Superior temporal gyrus (tissue), 1 donor: Measurements from ENCODE around the gene PTPRN2.
A peak's percentile ranks its signal among the peaks of the same experiment; 100 is the strongest.
"Not testable (repeated sequence)": the region's sequence is repeated elsewhere in the genome, so short reads cannot be mapped to it uniquely, and the experiment has no call there.

Experiments used
- DNase-seq: peaks from one replicate; pipeline ENCODE4 v3.0.0-alpha.2; 2016; ENCODE audit errors: extremely low spot score

Gene PTPRN2

DNA sequence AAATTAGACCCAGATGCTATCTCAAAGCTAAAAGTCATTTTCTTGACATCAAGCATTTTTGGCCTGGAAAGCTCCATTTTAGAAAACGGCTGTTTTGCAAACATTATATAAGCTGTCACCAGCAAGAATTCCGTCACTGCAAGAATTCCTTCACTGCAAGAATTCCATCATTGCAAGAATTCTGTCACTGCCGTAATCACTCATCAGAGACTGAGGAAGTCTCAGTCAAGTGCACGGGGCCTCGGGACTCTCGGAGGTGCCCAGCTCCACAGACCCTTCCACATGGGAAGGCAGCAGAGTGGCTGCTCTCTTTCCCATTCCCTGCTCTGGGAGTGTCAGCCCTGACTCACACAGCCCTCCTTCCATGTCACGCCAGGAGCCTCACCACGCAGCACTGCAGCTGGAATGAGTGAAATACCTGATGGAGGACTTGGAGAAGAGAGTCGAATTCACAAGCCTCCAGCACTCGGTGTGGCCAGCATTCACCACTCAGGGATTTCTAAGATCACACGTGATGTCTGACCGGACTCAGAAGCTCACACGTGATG is 168.3 kb downstream of the PTPRN2 start:
- DNase-seq: no peak

DNA sequence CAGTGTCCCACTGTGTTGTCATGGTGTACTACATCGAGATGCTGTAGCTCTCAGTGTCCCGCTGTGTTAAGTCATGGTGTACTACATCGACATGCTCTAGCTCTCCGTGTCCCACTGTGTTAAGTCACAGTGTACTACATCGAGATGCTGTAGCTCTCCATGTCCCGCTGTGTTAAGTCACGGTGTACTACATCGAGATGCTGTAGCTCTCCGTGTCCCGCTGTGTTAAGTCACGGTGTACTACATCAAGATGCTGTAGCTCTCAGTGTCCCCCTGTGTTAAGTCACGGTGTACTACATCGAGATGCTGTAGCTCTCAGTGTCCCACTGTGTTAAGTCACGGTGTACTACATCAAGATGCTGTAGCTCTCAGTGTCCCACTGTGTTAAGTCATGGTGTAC is 169.2 kb downstream of the PTPRN2 start:
- DNase-seq: not testable (repeated sequence)

DNA sequence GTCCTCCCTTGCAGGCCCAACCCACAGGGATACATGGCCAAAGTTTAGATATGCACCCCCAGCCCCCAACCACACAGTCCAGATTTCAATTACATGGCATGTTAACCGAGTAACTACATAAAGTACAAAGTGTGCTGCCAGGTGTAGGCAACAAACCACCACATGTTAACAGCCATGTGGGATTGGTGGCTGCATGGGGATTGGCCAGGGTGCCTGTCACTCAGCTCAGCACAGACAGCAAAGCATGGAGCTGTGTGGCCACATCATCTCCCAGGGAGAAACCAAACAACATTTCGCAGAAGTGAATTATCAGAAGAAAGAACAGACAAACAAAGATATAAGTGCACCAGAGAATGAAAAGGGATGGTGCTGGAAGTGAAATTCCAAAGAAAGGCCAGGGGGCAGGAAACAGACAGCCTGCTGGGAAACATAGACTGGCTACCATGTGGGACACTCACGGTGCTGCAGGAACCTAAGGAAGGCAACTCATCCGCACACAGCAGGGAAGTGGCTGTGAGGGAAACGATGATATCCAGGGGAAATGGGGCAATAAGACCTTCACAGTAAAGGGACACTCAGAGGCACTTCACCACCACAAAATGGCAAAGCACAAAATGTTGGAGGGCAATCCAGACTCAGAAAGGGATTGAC is 171.2 kb downstream of the PTPRN2 start:
- no peak for DNase-seq

DNA sequence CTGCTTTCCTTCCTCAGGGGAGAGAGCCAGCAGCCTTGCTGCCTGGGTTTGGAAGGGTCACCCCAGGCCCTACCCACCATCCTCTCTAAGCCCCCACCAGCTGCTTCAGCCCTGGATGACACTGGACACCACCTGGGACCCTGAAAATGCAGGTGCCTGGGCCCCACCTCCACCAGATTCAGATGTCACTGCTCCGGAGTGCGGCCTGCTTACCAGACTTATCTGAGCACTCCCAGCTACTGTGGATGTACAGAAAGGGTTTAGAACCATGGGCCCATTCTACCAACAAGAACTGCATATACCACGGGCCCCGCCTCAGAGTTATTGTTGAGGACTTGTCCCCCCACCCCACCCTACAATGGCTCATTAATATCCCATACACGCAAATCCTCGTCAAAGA is 172.3 kb downstream of the PTPRN2 start:
- DNase-seq: no peak

DNA sequence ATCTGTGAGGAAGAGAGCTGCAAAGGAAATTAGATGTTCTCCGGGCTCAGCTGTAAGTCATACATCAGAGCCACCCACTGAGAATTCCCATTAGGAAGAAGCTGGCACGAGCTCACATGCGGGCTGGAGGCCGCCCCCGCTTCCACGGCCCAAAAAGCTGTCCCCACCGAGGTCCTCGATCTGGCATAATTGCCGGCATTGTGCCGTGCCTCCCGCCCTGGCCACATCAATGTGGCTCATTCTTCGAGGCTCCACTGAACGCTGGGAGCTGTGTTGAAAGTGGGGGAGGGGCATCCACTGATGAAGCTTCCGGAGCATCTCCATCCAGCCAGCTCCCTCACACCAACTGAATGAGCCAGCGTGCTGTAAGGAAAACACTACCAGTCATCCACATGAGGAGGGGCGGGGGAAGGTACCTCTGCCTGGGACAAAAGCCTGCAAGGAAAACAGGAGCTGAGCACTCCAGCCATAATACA is 173.1 kb downstream of the PTPRN2 start:
- DNase-seq: peak; percentile 96

DNA sequence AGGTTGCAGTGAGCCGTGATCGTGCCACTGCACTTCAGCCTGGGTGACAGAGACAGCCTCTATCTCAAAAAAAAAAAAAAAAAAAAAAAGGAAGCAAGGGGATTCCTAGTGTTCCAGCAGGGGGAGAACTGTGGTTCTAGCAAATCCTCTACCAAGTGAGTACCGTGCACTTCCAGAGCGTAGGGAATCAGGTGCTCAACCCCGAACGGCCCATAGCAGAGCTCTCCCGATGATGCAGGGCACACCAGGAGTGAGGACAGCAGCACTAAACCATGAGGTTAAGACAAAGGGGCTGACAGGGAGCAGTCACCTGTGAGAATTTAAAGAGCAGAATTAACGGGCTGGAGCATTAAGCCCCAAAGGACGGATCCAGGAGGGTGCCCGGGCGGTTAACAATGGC is 173.6 kb downstream of the PTPRN2 start:
- DNase-seq: no peak

DNA sequence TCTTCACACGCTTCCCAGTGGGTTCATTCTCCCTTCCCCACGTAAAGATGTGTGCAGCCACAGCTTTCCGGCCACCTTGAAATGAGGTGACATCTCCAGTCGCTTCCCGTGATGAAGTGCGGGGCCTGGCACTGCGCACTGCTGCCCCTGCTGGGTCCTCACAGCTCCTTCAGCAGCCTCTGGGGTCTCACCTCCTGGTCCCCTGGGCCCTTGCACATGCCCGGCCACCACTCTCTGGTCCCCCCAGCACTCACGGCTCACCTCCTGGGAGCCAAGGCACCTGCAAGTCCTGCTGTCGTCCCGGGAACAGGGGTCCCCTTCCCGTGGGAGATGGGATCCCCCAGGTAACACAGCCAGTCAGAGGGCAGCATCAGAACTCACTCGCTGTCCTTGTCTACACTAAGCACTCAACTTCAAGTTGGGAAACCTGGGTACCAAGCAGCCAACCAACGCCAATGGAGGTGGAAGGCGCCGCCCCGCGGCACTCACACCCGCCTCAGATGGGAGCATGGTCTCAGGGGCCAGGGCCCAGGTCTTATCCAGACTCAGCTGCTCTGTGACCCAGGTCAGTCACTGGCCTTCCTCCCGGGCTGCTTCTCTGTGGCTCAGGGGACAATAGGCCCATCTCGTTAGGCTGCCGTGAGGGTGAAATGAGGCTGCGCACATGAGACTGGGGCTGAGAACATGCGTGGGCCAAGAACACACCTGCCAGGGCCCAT is 176.2 kb downstream of the PTPRN2 start:
- DNase-seq: no peak

DNA sequence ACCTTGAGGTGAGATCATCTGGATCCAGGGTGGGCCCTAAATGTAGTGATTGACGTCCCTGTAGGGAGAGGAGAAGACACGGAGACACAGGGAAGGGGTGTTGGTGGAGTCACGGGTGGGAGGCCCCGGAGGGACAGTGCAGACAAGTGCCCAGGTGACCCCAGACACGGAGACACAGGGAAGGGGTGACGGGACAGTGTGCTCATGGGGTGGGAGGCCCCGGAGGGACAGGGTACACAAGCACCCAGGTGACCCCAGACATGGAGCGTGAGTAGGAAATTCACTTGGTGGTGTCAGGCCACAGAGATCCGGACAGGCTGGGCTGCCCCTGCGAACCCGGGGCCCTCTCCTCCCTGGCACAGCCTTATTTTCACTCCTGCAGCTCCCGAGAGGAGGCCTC is 176.9 kb downstream of the PTPRN2 start:
- no peak for DNase-seq

DNA sequence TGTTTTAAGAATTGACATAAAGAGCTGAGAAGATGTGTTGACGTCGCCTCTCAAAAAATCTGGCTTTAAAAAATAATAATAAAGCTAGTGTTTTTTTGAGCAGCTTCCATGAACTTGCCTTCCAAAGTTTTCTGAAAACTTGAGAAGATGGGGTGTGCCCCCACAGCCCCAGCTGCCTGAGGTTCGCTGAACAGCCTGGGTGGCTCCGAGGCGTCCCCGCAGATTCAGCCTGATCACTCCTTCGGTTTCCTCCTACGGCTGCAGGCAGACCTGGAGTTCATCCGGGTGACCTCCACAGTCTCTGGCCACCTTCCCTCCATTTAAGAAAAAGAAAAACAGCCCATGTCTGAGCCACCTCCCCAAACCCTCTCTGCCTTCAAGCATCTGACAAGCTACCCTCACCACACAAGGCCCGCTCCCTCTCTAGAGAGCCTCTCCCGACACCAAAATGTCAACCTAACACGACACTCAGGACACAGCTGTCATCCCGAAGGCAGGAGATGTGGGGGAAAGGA is 177.8 kb downstream of the PTPRN2 start:
- no peak for DNase-seq

DNA sequence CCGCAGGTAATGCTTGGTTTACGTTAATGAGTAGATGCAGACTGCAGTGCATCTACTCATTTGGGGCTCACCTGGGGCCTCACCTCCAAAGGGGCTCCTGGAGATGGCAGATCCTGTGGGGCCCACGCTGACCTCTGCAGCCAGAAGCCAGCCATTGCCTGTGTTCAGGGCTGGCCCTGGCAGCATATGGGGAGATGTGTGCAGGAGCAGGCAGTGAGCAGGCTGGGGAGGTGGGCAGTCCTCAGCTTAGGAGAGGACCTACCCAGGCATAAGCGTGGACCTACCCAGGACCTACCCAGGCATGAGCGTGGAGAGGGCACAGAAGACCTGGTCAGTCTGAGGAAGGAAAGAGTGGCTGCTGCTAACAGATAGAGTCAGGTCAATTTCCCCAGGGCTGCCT is 178.5 kb downstream of the PTPRN2 start:
- no peak for DNase-seq

DNA sequence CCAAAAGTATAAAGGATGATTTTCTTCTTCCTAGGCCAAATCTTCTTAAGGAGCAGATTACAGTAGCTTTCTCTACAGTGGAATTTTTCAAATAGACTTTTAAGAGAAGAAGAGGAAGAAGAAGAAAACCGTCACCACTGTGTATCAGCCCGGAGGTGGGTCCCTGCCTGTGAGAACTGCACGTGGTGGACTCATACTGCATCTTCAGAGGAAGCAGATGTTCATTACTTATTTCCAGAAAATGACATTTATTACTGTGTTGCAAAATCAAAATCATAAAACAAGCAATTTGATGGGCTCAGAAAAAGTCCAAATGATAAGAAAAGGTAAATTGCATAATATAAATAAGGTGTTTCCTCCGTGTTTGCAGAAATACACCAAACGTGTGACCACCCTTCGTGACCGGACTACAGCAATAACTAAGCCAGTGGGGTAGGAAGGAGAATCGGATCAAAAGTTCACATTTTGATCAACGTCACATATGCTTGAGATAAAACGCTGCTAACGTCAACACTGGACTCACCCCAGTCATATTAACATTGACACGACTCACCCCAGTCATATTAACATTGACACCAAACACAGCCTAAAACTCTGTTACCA is 179.2 kb downstream of the PTPRN2 start:
- DNase-seq: no peak

DNA sequence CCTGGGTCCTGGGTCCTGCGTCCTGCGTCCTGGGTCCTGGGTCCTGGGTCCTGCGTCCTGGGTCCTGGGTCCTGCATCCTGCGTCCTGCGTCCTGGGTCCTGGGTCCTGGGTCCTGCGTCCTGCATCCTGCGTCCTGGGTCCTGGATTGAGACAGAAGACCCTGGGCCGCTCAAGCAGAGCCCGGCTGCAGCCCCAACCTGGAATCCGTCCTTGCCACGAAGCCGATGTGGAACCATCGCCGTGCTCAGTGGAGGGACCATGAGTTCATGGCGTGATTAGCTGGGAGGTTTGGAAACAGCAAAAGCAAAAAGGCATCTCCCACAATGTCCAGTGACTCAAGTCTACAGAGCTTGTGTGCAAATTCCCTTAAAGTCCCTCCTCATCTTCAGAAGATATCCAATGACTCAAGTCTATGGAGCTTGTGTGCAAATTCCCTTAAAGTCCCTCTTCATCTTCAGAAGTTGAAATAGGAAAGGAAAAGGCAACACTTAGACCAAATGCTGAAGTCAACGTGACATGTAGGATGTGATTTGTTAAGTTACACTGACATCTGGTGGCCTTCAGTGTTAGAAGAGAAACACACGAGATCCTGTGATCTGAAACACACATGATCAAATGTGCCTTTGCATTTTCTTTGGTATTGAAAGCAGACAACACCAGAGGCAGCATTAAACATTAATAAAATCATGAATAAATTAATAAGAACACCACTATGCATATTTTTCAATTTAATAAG is 179.9 kb downstream of the PTPRN2 start:
- DNase-seq: peak; percentile 89

DNA sequence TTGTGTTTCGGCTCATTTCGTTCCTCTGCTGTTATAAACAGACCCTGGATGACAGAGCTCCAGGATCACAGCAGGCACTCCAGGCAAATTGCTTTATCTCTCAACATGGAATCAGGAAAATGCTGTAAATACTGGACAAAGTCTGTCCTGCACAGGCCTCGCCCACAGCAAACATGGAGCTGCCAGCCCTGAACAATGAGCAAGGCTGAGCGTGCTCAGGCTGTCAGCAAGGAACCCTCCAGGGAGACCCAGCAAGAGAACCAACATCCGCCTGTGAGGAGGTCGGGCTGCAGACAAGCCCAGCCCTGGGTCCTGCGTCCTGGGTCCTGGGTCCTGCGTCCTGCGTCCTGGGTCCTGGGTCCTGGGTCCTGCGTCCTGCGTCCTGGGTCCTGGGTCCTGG is 180.8 kb downstream of the PTPRN2 start:
- no peak for DNase-seq

DNA sequence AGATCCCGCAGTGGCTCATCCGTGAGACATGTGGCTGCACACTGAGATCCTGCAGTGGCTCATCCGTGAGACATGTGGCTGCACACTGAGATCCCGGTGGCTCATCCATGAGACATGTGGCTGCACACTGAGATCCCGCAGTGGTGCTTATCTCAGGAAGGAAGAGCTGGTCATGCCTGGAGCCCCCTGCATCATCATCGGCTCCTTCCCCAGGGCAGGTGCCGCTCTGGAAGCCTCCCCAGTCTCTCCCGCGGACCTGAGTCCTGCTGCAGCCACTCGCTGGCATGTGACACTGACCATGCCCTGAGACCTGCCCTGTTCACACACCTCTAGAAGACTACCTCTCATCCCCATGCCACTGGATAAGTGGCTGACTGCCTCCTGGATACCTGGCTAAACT is 181.3 kb downstream of the PTPRN2 start:
- DNase-seq: no peak

DNA sequence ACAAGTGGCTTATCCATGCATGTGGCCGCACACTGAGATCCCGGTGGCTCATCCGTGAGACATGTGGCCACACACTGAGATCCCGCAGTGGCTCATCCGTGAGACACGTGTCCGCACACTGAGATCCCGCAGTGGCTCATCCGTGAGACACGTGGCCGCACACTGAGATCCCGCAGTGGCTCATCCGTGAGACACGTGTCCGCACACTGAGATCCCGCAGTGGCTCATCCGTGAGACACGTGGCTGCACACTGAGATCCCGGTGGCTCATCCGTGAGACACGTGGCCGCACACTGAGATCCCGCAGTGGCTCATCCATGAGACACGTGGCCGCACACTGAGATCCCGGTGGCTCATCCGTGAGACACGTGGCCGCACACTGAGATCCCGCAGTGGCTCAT is 181.9 kb downstream of the PTPRN2 start:
- DNase-seq: not testable (repeated sequence)

DNA sequence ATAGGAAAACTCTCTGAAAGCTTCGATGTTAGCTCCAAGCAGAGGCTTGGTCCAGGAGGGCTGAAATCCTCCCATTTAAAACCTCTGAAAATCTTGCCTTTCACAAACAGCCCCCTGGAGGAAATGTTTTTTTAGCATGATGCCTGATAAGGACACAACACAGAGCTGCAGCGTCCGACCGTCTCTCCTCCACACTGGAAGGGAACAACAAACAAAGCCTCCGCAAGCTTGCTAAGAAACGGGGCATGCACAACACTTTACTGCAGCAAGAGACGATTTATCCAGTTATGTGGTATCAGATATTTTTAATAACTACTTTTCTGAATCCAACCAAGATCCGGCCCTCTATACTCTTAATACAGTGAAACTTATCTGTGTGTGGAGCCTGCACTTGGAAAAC is 182.3 kb downstream of the PTPRN2 start:
- DNase-seq: no peak

DNA sequence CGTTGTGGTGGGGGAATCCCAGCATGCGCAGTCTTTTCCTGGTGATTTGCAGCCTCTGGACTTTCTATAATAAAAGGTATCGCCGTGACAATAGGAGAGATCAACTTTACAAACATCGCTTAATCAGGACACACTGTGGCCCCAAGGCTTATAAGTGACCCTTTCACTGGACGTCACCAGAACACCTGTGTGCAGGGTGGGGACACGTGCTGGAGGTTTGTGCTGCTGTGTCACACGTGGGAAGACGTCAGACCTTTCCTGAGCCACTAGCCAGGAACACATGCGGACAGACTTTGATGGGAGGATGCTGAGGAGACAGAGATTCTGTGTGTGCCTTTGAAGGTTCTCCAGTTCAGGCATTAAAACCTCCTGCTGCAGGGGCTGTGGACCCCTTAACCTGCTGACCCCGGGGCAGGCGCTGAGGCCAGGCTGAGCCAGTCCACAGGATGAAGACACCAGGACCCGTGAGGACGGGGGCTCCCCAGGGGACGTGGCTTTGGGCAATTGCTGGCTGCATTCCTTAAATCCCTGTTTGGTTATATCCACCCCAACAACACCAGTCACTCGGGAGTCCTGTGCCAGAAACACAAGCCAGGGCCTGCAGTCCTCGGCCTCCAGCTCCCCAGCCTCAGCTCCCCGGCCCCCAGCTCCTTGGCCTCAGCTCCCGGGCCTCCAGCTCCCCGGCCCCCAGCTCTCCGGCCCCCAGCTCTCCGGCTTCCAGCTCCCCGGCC is 183.4 kb downstream of the PTPRN2 start:
- DNase-seq: no peak

DNA sequence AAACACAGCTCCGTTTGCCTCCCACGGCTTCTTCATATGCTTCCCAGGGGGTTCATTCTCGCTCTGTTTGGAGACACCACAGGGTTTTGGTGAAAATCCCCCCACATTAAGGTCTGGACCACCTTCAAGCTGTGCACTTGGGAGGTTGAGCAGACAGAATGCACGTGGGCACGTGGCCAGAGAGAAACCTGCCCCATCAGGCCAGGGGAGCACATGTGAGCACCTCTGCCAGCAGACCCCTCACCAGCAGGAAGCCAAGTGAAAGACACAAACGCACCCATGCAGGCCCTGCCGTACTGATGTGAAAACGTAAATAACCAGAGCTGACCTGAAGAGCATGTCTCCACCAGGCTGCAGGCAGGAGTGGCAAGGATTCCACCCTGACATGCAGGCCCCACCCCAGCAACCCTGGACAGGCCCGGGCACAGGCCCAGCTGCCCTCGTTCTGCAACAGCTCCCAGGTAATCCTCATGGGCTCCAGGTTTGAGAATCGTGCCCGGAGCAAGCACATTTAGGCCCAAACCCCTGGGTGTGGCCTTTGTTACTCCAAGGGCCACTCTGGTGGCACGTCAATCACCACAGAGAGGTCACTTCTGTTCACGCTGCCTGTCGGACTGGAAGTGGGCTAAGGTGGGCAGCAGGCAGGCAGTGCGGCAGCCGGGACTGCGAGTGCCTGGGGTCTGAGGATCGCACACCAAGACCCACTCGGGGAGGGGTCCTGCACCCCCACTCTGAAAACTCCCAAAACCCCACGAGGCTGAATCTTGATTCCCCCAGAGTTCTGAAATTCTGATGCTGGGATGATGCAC is 184.4 kb downstream of the PTPRN2 start:
- no peak for DNase-seq

DNA sequence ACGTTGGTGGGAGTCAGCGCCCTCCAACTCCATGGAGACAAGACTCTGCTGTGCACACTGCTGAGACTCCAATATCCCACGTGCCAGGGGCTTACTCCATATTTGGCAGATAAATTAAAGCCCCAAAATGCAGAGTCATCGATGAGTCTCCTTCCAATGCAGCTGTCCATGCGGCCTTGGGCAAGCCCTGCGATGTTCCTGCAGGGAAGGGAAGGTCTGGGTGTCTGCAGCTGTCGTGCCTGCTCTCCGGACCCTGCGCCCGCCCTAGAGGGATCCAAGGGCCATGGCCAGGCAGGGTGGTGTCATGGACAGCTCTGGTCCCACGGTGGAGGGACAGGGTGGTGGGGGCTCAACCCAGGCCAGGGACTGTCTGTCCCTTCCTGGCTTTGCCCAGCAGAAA is 185.2 kb downstream of the PTPRN2 start:
- DNase-seq: no peak

DNA sequence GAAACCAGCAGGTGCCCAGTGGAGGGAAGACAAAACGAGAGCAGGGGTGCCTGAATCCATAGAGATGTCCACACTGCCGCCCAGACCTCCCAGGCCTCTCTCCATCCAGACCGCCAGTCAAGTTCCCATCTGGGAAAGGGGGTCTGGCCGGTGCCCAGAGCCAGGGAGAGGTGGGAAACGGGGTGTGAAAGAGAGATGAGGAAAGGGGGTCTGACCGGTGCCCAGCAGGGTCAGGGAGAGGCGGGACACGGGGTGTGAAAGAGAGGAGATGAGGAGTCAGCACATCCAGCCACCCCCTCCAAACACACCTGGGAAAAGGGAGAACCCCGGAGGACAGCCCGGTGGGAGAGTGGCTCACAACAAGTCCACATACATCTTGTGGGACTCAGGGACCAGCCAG is 185.8 kb downstream of the PTPRN2 start:
- DNase-seq: no peak
